Activated T-helper 1 cell treated with anti-CD3 and anti-CD28 coated beads, Interleukin-12 subunit alpha, Interleukin-12 subunit beta, Interleukin-2, Interleukin-4 antibody, amounts not matched to agents 30 ng/mL and 10 ng/mL and 1 ng/mL, durations not matched to agents 14 hours and 24 hours and 36 hours (primary cell): Measurements from ENCODE around the gene LELP1. TPM values are rescaled to one million over a fixed set of nuclear protein-coding genes. Genes with fewer than 3 reads are reported as not detected.

Experiments
- DNase-seq: peaks from one replicate; pipeline ENCODE4 v3.0.0; 2021; ENCODE audit warnings: low spot score
- H3K27ac Mint-ChIP-seq: one replicate; pipeline ENCODE4 v1.8.0; 2021; ENCODE audit warnings: mild to moderate bottlenecking, mixed read lengths
- H3K27me3 Mint-ChIP-seq: one replicate; pipeline ENCODE4 v1.8.0; 2022; ENCODE audit warnings: mild to moderate bottlenecking, moderate library complexity, mixed read lengths; ENCODE audit not compliant: insufficient read depth
- H3K36me3 Mint-ChIP-seq: one replicate; pipeline ENCODE4 v1.8.0; 2021; ENCODE audit warnings: low read depth, mixed read lengths
- H3K4me1 Mint-ChIP-seq: one replicate; pipeline ENCODE4 v1.8.0; 2021; ENCODE audit warnings: low read depth, mixed read lengths
- H3K4me3 Mint-ChIP-seq: one replicate; pipeline ENCODE4 v1.8.0; 2021; ENCODE audit warnings: mild to moderate bottlenecking, moderate library complexity, mixed read lengths
- H3K9me3 Mint-ChIP-seq: one replicate; pipeline ENCODE4 v1.8.0; 2021; ENCODE audit warnings: mixed read lengths
- intact Hi-C: fragments of 100-400 bp; cut with micrococcal nuclease; formaldehyde crosslinking; loops from one replicate; pipeline ENCODE4 v1.15.1; 2024
- total RNA-seq: library from RNA; stranded (reverse); gene quantifications from 2 replicates; pipeline ENCODE4 v1.2.3, GENCODE V29; 2022

The LELP1 gene
- total RNA-seq, 1 donor from 2014 or later: not detected

DNA sequence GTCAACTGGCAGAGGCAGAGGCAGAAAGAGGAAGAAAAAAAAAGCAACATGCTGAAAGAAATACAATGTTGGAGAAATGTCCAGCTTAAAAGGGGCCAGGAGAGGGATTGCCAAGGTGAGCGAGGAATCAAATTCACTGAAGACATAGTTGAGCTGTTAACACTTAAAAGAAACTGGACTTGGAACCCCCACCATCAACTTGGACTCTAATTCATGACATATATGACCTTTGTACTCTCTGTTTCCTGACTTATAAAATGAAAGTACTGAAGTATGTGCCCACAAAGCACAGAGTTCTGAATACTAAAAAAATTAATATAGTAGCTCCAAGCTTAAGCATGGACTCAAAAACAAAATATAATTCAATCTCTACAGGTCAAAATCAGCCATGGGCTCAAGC lies 30.2 kb downstream of the LELP1 start:
- Mint-ChIP-seq H3K4me1 (no peaks in the 10 kb centered on the region), H3K4me3 (no peak overlapping the region), H3K9me3 (no peaks in the 10 kb centered on the region), H3K27me3 (peaks cover 14% of the 10 kb centered on the region), H3K36me3 (no peaks in the 10 kb centered on the region), H3K27ac (no peak overlapping the region)
- intact Hi-C loops: no loop called here
- no peak for DNase-seq

DNA sequence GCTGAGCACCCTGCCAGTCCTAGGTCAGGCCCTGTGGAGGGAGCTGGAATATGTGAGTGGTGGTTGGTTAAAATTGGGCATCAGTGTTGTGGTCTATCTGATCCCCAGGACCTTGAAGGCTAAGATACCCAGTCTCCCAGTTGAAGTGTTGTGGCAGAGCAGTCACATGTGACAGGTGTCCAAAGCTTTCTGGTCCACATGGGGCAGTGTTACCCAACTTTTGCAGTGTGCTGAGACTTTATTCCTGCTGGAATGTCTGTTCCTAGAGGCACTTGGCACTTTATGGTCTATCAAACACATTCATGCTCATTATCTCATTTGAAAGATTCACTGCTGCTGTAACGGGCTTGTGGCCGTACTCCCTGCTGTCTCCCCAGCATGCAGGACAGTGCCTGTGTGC lies 35.3 kb downstream of the LELP1 start:
- H3K27ac Mint-ChIP-seq: no peak overlapping the region

DNA sequence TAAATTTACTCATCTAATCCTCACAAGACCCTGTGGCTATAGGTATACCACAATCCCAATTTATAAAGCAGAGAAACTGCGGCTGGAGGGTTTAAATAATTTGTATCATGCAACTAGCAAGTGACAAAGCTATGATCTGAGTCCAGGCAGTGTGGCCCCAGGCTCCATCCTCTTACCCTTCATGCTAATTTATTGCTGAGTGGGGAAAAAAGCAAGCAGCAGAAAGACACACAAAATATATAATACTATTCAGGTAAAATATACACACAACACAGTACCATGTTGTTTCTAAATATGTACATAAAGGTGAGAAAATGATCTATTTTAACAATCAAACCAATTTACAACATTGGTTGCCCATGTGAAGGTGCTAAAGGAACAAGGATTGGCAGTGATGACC lies 38.9 kb downstream of the LELP1 start:
- Mint-ChIP-seq H3K4me1 (no peaks in the 10 kb centered on the region), H3K27ac (no peak overlapping the region), H3K9me3 (peaks cover 6% of the 10 kb centered on the region), H3K36me3 (no peaks in the 10 kb centered on the region), H3K27me3 (peaks cover 5% of the 10 kb centered on the region), H3K4me3 (no peak overlapping the region)
- DNase-seq: no peak
- intact Hi-C loops: no loop called here

More for the DNA sequence above, 35.3 kb downstream of the LELP1 start:
- Mint-ChIP-seq H3K27me3 (peaks cover 4% of the 10 kb centered on the region), H3K36me3 (no peaks in the 10 kb centered on the region), H3K9me3 (no peaks in the 10 kb centered on the region), H3K4me1 (no peaks in the 10 kb centered on the region), H3K4me3 (no peak overlapping the region)
- intact Hi-C loops: no loop called here
- no peak for DNase-seq

DNA sequence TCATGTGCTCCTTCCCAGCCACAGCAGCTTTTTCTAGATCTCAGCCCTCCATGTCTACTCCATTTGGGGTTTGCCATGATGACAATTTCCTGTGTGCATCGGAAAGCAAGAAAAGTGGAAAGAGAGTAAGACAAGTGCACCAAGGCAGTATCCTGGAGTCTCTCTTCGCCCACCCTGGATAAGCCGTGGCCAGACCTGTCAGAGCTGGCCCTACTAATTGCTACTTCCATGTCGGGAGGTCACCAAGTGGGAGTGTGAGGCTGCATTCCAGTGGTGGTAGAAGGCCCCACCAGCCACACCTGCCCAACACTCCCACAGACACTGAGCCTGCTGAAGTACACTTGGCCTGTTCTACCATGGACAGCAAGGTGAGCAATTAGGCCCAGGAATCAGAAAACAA lies 42.2 kb downstream of the LELP1 start:
- peaks cover 10% of the 10 kb centered on the region for H3K27me3 Mint-ChIP-seq
- no peaks in the 10 kb centered on the region for H3K4me1 Mint-ChIP-seq
- no peak overlapping the region for H3K27ac Mint-ChIP-seq
- H3K4me3 Mint-ChIP-seq: no peak overlapping the region
- intact Hi-C loops: no loop called here
- H3K36me3 Mint-ChIP-seq: no peaks in the 10 kb centered on the region
- peaks cover 6% of the 10 kb centered on the region for H3K9me3 Mint-ChIP-seq
- no peak for DNase-seq

DNA sequence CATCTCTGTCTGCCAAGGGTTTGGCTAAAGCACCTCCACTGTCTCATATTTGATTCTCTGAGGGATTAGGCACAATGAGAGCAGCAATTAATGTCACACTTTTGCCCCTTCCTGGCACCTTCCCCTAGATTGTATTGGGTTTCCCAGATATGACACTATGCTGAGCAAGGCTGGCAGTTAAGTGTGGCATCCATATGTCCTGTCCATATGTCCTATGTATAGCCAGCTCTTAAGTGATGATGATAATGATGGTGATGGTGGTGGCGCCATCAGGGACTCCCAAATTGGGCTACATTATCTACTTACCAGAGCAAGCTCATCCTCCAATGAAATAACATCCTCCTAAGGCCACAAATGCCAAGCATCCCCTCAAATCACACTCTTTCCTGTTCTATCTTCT lies 42.8 kb downstream of the LELP1 start:
- no peaks in the 10 kb centered on the region for H3K4me1 Mint-ChIP-seq
- peaks cover 6% of the 10 kb centered on the region for H3K9me3 Mint-ChIP-seq
- no peaks in the 10 kb centered on the region for H3K36me3 Mint-ChIP-seq
- no peak for DNase-seq
- peaks cover 10% of the 10 kb centered on the region for H3K27me3 Mint-ChIP-seq
- intact Hi-C loops: no loop called here
- no peak overlapping the region for H3K27ac Mint-ChIP-seq
- H3K4me3 Mint-ChIP-seq: no peak overlapping the region

DNA sequence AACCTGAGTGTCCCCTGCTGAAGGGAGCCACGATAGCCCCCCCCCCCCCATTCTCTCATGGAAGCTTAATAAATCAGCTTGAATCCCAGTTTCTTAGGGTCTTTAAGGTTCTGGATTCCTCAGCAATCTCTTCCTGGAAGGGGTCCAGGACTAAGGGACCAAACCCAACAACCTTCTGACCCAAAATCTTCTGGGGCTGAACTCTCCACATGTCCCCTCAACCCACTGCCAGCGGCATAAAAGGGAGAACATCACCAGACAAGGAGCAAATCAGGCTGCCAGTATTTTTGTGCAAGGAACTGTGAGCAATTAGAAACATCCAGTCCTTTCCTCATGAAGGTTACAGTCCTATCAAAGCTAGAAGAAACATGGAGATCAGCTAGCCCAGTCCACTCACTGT lies 43.6 kb downstream of the LELP1 start:
- Mint-ChIP-seq H3K4me3 (no peak overlapping the region), H3K36me3 (no peaks in the 10 kb centered on the region), H3K4me1 (no peaks in the 10 kb centered on the region), H3K9me3 (peaks cover 6% of the 10 kb centered on the region), H3K27me3 (peaks cover 10% of the 10 kb centered on the region), H3K27ac (no peak overlapping the region)
- no peak for DNase-seq
- intact Hi-C loops: no loop called here

DNA sequence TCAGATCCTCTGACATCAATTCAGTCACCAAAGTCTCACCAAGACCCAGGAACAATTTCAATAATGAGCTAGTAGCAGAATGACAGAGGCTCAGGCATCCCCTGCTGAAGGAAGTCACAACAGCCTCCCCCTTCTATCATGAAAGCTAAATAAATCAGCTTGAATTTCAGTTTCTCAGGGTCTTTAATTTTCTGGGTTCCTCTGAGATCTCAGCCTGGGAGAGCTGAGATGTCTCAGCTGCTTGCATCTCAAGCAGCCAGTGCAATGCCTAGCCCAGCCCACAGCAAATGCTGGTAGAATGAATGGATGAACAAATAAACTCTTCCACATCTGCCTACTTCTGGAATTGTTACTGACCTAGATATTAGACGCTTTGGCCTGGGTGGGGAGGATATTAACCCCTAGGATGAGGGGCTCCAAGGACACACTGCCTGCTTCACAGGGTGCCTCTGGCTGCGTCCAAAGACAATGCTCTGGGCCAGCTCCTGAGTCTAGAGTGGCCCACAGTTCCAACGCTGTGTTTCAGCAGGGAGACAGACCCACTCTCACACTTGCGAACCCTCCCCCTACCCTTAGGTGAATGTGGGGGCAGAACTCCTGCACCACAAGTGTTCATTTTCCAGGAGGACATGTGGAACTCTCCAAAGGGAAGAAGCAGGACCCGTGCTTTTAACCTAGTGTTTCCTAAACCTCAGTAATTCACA lies 45.1 kb downstream of the LELP1 start:
- no peak overlapping the region for H3K4me3 Mint-ChIP-seq
- no peaks in the 10 kb centered on the region for H3K36me3 Mint-ChIP-seq
- intact Hi-C loops: no loop called here
- H3K4me1 Mint-ChIP-seq: no peaks in the 10 kb centered on the region
- no peak for DNase-seq
- H3K27me3 Mint-ChIP-seq: peaks cover 13% of the 10 kb centered on the region
- H3K27ac Mint-ChIP-seq: no peak overlapping the region
- peaks cover 6% of the 10 kb centered on the region for H3K9me3 Mint-ChIP-seq

DNA sequence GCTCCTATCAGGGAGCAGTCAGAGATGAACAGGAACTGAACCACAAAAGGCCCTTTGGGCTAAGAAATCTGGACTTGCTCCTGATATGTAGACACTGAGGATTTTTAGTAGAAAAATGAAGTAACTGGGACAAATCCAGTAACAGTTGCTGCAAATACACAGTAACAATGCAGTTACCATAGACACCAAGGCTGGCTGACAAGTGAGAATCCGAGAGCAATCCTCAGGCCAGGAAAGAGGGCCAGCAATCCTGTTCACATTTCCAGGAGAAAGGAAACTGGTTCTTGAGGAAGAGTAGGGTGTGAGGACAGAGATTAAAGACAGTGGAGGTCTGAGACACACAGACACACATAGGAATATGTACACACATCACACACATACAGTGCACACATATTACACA lies 46.9 kb downstream of the LELP1 start:
- Mint-ChIP-seq H3K4me3 (no peak overlapping the region), H3K9me3 (no peaks in the 10 kb centered on the region), H3K36me3 (no peaks in the 10 kb centered on the region), H3K27ac (no peak overlapping the region), H3K27me3 (peaks cover 10% of the 10 kb centered on the region), H3K4me1 (peaks cover 6% of the 10 kb centered on the region)
- DNase-seq: no peak
- intact Hi-C loops: no loop called here

DNA sequence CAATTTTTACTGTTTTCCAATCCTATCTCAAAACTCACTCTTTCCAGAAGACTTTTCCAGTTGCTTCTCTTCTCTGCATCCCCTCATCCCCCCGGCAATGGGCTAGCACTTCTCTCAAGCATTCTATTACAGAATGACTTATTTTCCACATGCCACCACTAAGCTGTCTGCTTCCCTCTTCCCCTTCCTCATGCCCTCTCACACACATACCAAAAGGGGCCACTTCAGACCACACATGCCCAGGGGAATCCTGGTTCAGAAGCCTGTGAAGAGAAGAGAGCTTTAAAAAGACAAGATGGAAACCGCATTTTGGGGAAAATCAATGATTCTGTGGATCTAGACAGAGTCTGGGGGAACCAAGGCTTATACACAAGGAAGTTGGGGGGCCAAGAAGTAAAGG lies 47.9 kb downstream of the LELP1 start:
- peaks cover 12% of the 10 kb centered on the region for H3K27me3 Mint-ChIP-seq
- no peaks in the 10 kb centered on the region for H3K9me3 Mint-ChIP-seq
- peaks cover 6% of the 10 kb centered on the region for H3K4me1 Mint-ChIP-seq
- no peak overlapping the region for H3K27ac Mint-ChIP-seq
- no peak for DNase-seq
- no peak overlapping the region for H3K4me3 Mint-ChIP-seq
- no peaks in the 10 kb centered on the region for H3K36me3 Mint-ChIP-seq
- intact Hi-C loops: no loop called here

DNA sequence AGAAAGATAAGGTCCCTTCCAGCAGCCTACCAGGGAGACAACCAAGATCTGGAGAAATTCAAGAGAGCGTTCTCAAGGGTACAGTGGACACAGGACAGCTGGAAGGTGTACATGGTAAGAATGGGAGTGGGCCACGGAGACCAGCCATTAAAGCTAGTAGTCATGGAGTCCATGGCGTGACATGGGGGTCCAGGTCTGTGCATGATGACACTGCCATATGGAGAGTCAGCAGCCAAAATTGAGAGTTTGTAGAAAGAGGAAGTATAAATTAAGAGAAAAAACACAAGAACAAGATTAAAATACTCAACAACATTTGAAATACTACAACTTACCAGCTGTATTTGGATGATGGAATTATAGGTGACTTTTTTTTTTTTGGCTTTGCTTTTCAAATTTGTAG lies 48.3 kb downstream of the LELP1 start:
- Mint-ChIP-seq H3K4me1 (peaks cover 6% of the 10 kb centered on the region), H3K36me3 (no peaks in the 10 kb centered on the region), H3K27ac (no peak overlapping the region), H3K27me3 (peaks cover 13% of the 10 kb centered on the region), H3K9me3 (no peaks in the 10 kb centered on the region), H3K4me3 (no peak overlapping the region)
- no peak for DNase-seq
- intact Hi-C loops: no loop called here

DNA sequence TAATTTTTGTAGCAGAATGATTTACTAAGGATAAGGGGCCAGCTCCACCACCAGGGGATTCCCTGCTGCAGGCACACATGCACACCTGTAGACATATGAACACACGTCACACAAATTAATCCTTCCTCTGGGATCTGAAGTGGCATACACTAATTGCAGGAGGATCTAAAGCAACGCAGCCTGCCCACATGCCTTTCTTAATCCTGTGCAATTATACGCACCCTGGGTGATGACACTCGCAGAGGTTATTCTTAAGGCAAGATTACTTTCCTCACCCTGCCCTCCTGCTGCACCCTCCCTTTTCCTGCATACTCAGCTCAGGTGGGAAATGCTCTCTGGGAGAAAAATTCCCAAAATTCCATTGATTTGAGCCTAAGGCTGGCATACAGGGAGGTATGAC lies 48.8 kb downstream of the LELP1 start:
- Mint-ChIP-seq H3K4me3 (no peak overlapping the region), H3K4me1 (peaks cover 6% of the 10 kb centered on the region), H3K27me3 (peaks cover 13% of the 10 kb centered on the region), H3K36me3 (no peaks in the 10 kb centered on the region), H3K9me3 (no peaks in the 10 kb centered on the region), H3K27ac (no peak overlapping the region)
- intact Hi-C loops: no loop called here
- DNase-seq: no peak

DNA sequence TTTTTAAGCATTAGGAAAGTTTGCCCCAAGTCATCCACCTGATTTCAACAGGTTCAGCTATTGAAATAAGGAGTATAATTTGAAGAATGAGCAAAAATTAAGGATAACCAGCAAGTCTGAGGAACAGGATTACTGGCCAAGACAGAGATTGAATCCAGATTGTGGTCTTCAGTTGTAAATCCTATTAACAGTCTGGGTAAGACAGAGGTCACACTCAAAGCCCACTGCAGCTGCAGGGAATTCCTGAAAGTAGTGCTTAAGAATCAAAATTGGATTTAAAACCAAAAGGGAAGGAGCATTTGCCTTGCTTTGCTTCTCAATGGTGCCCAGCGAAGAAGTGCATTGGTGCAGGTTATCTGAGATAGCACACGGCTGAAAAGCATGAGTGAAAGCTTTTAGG lies 49.8 kb downstream of the LELP1 start:
- H3K27me3 Mint-ChIP-seq: peaks cover 9% of the 10 kb centered on the region
- intact Hi-C loops: no loop called here
- no peak overlapping the region for H3K27ac Mint-ChIP-seq
- H3K36me3 Mint-ChIP-seq: no peaks in the 10 kb centered on the region
- H3K4me1 Mint-ChIP-seq: peaks cover 6% of the 10 kb centered on the region
- H3K4me3 Mint-ChIP-seq: no peak overlapping the region
- no peaks in the 10 kb centered on the region for H3K9me3 Mint-ChIP-seq
- no peak for DNase-seq

DNA sequence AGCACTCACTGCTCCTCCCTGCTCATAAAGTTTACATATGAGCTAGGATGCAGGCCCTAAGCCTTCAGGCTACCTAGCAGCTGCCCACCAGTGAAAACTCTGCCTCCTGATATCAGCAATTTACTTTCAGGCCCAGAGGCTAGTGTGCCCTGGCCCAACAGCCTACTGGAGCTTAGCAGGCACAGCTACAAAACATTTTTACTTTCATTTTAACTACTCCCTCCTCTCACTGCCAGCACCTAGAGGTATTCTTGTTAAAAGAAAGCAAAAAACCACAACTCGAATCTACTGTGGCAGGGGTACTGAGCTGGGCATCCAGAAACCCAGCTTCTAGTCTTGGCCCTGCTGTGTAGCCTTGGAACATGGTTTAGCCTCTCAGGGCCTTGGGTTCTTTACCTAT lies 50.5 kb downstream of the LELP1 start:
- Mint-ChIP-seq H3K4me3 (no peak overlapping the region), H3K9me3 (no peaks in the 10 kb centered on the region), H3K4me1 (peaks cover 6% of the 10 kb centered on the region), H3K27me3 (peaks cover 12% of the 10 kb centered on the region), H3K27ac (no peak overlapping the region), H3K36me3 (no peaks in the 10 kb centered on the region)
- intact Hi-C loops: no loop called here
- DNase-seq: no peak
